AML-193 (cell line): Measurements from ENCODE around the gene PPP1R12B.

Experiments used
- DNase-seq, 2 experiments: peaks; one replicate each; lab custom pipeline; 2025; lab: John Stamatoyannopoulos, UW

Gene PPP1R12B

DNA sequence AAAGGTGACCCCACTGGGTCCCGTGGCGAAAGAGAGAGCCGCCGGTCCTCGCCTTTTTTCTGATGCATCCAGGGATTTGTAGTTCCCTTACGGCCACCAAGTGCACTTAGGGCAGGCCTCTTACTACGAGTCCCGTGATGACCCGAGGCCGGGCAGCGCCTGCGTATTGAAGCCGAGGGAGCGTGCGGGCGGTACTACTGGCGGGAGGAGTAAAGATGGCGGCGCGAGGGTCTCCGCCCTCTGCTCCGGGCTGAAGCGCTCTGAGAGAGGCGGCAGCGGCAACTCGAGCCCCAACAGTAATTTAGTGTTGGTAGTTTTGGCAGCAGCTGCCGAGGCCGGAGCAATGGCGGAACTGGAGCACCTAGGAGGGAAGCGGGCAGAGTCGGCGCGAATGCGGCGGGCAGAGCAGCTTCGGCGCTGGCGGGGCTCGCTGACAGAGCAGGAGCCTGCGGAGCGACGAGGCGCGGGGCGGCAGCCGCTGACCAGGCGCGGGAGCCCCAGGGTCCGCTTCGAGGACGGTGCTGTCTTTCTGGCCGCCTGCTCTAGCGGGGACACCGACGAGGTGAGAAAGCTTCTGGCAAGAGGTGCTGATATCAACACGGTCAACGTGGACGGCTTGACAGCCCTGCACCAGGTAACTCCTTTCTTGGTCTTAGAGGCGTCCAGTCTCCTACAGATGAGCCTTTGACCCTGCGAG, at the start of gene PPP1R12B:
PPP1R12B (plus strand) TSS at position 191 of the 697 bp plus-strand sequence; CDS start at position 344, 153 bp downstream.
- peak; percentile 97 to 98 for DNase-seq

DNA sequence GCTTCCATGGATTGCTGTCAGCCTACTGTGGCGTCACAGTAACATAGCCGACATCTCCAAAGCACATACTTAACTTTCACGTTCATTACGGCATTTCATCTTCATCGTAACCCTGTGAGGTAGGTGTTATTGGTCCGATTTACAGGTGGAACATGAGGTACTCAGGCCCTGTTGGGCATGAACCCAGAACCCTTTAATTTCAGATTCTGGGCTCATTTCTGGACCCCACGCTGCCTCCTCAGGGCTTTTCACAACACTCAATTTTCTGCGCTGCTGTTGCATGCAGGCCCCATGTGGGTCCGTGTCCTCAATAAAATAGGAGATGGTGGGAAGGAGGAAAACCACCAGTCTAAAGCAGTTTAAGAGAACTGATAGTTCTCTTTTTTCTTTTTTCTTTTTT, 46.3 kb upstream of the PPP1R12B start:
- DNase-seq = no peak

GRCh38 chr1:202304375-202304774, 44.1 kb upstream of the PPP1R12B start:
- DNase-seq = no peak

DNA sequence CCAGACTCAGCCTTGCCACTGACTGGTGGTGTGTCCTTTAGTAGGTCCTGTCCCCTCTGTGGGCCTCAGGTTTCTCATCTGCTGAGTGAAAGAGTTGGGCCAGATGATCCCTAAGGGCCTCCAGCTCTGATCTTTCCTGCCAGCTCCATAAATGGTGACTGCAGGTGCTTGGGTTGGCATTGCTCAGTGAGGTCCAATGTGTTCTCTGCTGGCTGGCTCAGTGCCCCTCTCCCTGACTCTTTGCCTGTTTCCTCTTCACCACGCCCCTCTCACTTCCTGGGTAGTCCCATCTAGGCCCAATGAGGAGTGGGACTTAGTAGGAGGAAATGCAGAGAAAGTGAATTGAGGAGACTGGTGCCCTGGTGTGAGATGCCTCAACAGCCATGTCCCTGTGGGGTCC, 43.3 kb upstream of the PPP1R12B start:
- DNase-seq = no peak

GRCh38 chr1:202306535-202307345, 41.8 kb upstream of the PPP1R12B start:
- no peak for DNase-seq

GRCh38 chr1:202310071-202310725, 38.3 kb upstream of the PPP1R12B start:
- DNase-seq = no peak

- no peak for DNase-seq
Observed at GRCh38 chr1:202310746-202311145, 37.8 kb upstream of the PPP1R12B start.

GRCh38 chr1:202311875-202312635, 36.4 kb upstream of the PPP1R12B start:
- no peak for DNase-seq

DNA sequence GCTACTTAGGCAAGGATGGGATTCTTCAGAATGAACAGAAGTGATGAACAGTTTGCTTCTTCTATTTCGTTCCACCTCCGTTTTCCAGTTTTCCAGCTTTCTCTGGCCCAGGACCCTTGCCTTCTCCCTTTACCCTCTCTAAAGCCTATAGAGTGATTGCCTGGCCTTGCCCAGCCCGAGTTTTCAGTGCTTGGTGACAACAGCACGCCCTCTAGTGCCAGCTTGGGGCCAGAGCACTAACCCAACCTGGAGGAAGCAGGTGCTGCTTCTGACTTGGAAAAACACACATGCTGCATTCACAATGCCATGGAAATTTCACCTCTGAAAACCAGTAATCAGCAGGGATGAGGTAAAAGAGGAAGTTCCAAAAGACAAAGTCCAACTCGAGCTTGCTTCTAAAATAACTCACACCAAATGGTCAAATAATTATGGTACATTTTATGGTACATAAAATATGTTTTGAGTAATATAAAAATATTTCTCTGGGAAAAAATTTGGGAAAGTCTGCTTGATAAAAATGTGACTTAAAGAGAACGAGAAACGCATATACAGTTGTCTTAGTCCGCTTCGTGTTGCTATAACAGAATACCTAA, 32.8 kb upstream of the PPP1R12B start:
- DNase-seq = peak; percentile 54 to 56

DNA sequence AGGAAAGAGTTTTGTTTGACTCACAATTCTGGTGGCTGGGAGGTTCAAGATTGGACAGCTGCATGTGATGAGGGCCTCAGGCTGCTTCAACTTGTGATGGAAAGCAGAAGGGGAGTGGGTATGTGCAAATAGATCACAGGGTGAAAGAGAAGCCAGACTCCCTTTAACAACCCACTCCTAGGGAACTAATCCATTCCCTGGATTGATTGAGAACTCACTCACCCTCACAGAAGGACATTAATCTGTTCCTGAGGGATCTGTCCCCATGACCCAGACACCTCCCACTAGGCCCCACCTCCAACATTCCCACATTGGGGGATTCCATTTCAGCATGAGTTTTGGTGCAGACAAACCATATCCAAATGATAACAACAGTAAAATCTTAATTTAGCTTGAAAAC, 32.3 kb upstream of the PPP1R12B start:
- no peak for DNase-seq

- DNase-seq = no peak
Observed at GRCh38 chr1:202317941-202318925, 30.3 kb upstream of the PPP1R12B start.

GRCh38 chr1:202319381-202320080, 29.0 kb upstream of the PPP1R12B start:
- DNase-seq = no peak

DNA sequence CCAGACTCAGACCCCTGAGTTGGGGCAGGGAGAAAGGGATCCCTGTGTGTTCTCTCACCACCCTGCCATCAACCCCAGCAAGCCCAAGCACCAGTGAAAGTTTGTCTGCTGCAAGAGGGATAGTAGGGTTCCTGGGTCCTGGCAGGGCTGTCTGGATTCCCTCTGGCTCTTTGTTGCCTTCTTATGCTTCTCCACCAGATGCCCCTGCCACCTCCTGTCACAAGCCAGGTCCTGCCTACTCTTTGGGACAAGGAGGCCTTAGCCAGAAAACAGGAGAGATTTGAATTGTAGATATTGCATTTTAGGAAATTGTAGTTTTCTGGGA, 28.5 kb upstream of the PPP1R12B start:
- no peak for DNase-seq

GRCh38 chr1:202323731-202324130, 24.8 kb upstream of the PPP1R12B start:
- no peak for DNase-seq

DNA sequence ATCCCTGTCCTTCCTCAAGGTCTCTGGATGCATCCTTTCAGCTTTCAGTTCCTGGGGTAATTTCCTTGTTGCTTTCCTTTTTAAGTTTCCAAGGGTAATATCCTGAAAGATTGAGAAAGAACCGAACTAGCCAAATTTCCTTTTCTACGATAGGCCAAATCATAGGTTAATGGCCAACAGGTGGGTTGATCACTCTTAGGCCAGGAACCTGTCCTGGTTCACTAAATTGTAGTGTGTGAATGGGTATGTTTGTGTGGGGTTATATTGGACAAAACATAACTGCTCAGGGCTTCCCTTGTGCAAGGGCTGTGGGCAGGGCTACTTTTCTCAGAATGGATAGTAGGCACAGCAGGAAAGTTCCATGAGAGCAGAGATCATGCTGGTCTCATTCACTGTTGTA, 23.9 kb upstream of the PPP1R12B start:
- DNase-seq = no peak

GRCh38 chr1:202329891-202330290, 18.6 kb upstream of the PPP1R12B start:
- DNase-seq = no peak

DNA sequence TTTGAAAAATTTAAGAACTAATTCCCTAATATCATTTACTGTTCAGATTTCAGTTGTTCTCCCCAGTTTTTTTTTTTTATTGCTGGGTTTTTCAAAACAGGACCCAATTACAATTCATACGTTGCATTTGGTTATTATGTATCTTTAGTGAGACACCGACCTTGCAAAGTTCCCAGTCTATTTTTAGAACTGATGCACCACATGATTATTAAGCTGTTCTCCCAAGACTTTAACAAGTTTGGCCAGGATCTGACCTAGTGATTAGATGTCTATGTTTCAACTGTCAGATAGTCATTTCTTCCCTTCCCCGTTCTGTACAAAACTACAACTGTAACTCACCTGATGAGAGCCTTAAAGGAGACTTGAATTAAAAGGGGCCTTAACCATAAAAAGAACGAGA, 14.6 kb upstream of the PPP1R12B start:
- DNase-seq = no peak

- peak; percentile 60 to 70 for DNase-seq
Observed at GRCh38 chr1:202343652-202344349, 4.7 kb upstream of the PPP1R12B start.

- no peak for DNase-seq
Observed at GRCh38 chr1:202348005-202348508, 442 bp upstream of the PPP1R12B start.
